Effector CD8-positive, alpha-beta T cell (primary cell): Measurements from ENCODE around the gene MRM3.
"Not testable (repeated sequence)": the region's sequence is repeated elsewhere in the genome, so short reads cannot be mapped to it uniquely, and the experiment has no call there.

Source experiments
- DNase-seq: peaks from one replicate; lab custom pipeline; 2025; lab: John Stamatoyannopoulos, UW

The MRM3 gene

GRCh38 chr17:755319-755961 is 26.7 kb upstream of the MRM3 start:
- DNase-seq, result not testable (repeated sequence)

GRCh38 chr17:756010-756567 is 26.1 kb upstream of the MRM3 start:
- DNase-seq, result not testable (repeated sequence)

GRCh38 chr17:759964-760363 is 22.2 kb upstream of the MRM3 start:
- DNase-seq, result no peak

DNA sequence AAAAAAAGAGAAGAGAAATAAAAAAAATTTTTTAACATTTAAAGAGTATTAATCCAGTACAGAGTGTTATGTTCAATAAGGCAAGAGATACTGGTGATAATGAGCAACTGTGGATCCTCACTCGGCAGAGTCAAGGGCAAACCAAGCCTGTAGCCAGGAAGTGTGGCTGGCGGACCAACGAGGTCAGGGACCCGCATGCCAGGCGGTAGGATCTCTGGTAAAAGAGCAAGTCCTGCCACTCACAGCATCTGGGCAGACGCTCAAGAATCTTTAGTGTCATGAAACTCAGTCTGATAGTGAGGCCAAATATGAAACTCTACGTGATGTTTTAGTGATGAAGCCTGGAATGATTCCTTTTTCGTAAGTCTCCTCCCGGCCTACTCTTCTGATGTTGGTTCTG is 21.8 kb upstream of the MRM3 start:
- no peak for DNase-seq

GRCh38 chr17:767076-767475 is 15.1 kb upstream of the MRM3 start:
- no peak for DNase-seq

DNA sequence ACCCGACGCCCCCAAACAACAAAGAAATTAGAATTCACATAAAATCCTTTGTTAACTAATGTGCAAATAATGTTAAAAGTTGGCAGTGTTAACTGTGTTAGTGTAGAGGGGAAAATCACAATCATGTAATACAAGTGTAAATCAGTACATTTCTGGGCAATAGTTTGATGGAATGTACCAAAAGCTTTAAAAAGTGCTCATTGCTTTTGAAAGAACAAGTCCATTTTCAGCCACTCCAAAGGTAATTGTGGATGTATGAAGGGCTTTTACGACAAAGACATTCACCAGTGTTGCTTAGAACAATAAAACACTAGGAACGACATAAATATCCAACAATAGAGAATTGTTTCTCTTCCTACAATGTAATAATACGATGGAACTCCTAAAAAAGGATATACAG is 9.1 kb upstream of the MRM3 start:
- DNase-seq, result no peak

GRCh38 chr17:773467-774312 is 8.5 kb upstream of the MRM3 start:
- DNase-seq, result no peak

GRCh38 chr17:774313-774584 is 7.9 kb upstream of the MRM3 start:
- no peak for DNase-seq

GRCh38 chr17:778096-778495 is 4.1 kb upstream of the MRM3 start:
- DNase-seq, result no peak

DNA sequence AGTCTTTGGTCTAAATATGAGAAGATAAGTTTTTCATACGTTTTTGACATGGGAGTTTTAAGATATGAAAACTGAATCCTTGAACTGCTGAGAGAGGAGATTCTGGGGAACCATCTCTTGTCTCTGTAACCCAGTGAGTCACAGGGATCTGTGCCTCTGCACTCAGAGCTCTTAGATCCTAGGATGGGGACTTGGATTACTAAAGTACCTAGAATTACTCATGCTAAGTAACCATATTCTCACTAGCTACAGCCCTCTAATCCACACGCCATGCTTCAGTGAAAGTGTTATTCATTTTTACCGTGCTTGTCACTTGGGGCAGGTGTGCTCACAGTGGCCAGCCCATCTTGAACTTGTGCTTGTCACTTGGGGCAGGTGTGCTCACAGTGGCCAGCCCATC is 2.0 kb downstream of the MRM3 start:
- no peak for DNase-seq

DNA sequence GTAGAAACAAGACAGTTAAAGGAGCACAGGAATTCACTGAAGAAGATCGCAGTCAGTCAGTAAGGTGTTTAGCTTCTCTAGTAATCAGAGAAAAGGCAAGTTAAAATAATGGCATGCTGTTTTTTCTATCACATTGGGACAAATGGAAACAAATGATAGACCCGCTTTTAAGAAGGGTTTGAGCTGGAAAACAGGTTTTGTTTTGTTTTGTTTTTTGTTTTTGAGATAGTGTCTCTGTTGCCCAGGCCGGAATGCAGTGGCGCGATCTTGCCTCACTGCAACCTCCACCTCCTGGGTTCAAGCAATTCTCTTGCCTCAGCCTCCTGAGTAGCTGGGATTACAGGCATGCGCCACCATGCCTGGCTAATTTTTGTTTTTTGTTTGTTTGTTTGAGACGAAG is 3.7 kb downstream of the MRM3 start:
- not testable (repeated sequence) for DNase-seq

GRCh38 chr17:787641-788221 is 5.6 kb downstream of the MRM3 start:
- no peak for DNase-seq

DNA sequence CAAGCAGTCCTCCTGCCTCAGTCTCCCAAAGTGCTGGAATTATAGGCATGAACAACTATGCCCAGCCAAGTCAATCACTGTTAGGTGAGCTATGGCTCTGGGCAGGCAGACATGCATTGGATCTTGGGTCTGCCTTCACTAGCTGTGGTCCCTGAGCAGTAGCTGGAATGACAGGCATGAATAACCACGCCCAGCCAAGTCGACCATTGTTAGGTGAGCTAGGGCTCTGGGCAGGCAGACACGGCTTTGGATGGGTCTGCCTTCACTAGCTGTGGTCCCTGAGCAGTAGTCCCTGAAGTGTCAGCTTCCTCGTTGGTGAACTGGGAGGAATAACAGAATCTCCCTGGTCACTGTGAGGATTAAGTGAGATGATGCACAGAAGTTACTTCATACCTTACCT is 6.4 kb downstream of the MRM3 start:
- DNase-seq, result no peak

DNA sequence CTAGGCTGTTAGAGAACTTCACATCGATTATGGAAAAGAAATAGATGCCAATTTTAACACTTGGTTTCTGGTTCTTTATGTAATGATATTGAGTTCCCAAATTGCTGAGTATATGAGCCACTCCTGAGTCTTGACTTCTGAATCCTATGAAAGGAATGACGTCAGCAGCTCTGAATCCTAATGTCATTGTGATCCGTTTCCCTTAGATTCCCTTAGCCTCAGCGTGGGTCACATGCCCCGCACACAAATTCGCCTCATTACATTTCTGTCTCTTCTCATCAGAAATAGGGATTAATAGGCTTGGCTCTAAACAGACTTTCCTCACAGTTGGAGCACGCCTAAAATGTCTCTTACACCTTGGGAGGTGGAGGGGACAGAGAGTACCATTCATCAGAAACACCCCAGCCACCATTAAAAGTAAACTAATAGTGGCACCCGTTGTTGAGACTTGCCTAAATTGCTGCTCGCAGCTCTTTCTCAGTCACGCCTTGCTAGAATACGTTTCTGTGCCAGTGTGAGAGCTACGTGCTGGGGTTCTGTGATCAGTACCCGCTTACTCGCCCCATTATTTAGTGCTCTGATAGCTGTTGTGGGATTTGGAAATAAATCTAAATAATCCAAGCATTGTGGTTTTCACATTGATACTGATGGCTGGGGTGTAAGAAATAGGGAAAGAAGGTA is 7.1 kb downstream of the MRM3 start:
- DNase-seq, result no peak

- DNase-seq, result not testable (repeated sequence)
Observed at GRCh38 chr17:789931-790873, 8.0 kb downstream of the MRM3 start.

- not testable (repeated sequence) for DNase-seq
Observed at GRCh38 chr17:790874-791247, 8.7 kb downstream of the MRM3 start.

DNA sequence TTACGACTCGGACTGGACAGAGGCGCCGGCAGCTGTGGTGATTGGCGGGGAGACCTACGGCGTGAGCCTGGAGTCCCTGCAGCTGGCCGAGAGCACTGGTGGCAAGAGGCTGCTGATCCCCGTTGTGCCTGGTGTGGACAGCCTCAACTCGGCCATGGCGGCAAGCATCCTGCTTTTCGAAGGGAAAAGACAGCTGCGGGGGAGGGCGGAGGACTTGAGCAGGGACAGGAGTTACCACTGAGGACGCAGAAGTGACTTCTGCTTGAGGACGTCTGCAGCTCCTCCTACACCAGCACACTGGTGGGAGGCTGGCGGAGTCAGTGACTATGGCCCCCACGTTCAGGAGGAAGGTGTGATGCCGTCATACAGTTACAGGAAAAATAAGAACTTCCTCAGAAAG is 9.7 kb downstream of the MRM3 start:
- no peak for DNase-seq

GRCh38 chr17:792277-792676 is 10.1 kb downstream of the MRM3 start:
- DNase-seq, result no peak

DNA sequence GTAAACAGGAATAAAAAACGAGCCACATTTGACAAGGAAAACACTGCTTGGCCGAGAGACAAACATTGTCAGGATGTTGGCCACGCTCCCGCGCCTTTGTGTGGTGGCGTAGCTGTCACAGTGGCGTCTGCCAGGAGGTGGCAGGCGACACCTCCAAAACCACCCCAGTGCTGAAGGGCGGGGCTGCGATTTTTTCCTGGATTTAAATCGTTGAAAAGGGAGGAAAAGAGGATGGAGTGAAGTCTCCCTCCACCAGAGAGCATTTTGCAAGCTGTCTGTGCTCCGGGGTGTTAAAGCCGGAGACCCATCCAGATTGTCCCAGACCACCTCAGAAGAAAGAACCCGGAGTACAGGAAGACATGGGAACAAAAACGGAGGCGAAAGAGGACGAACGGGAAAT is 12.7 kb downstream of the MRM3 start:
- peak; percentile 18 for DNase-seq

GRCh38 chr17:795276-795675 is 13.1 kb downstream of the MRM3 start:
- DNase-seq, result no peak

DNA sequence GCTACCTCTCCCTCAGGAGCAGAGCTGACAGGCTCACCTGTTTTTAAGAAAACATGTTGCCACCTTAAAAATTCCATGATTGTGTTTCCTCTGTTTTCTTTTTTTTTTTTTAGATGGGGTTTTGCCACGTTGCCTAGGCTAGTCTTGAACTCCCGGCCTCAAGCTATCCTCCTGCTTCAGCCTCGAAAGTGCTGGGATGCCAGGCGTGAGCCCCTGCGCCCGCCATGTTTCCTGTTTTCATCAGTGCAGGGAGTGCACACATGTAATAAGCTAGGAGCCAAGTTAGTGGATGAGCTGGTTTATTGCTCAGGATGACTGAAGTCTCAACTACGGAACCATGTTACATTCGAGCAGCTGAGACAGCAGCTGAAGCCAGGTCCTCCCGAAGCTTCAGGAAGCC is 13.6 kb downstream of the MRM3 start:
- DNase-seq, result no peak
